ENCODE measurements around the gene GORASP1.
"Not testable (repeated sequence)": the region's sequence is repeated elsewhere in the genome, so short reads cannot be mapped to it uniquely, and the experiment has no call there.

The GORASP1 gene

DNA sequence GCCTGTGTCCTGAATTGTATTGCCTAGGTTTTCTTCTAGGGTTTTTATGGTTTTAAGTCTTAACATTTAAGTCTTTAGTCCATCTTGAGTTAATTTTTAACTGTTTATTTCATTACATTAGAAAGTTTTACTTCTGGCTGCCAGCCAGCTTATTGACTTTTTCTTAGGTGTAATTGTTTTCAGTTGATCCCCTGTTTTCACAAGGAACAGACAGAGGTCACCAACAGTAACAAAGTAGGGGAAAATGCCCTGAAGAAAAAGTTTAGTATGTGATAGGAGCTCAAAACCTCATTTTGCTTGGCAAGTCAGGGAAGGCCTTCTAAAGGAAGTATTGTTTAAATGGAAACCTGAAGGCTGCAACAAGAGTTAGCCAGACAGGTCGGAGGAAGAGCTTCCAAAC, 45.2 kb downstream of the GORASP1 start:
- DNase-seq = no peak

DNA sequence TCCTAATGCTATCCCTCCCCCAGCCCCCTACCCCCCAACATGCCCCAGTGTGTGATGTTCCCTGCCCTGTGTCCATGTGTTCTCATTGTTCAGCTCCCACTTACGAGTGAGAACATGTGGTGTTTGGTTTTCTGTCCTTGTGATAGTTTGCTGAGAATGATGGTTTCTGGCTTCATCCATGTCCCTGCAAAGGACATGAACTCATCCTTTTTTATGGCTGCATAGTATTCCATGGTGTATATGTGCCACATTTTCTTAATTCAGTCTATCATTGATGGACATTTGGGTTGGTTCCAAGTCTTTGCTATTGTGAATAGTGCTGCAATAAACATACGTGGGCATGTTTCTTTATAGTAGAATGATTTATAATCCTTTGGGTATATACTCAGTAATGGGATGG, 46.2 kb downstream of the GORASP1 start:
- DNase-seq = not testable (repeated sequence)

DNA sequence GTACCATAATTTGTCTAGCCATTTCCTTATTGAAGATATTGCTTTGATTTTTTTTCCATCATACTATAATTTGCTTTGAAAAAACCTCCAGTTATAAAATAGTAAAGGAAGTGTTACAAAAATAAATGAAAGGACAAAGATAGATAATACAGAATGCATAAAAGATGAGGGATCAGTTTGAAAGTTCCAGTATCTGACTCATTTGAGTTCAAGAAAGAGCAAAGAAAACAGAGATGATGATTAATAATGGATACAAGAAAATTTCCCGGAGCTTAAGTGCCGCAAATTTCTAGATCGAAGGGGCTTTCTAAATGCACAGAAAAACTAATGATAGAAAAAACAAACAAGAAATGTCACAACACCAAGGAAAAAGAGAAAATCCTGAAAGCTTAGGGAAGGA, 51.3 kb downstream of the GORASP1 start:
- DNase-seq = no peak

DNA sequence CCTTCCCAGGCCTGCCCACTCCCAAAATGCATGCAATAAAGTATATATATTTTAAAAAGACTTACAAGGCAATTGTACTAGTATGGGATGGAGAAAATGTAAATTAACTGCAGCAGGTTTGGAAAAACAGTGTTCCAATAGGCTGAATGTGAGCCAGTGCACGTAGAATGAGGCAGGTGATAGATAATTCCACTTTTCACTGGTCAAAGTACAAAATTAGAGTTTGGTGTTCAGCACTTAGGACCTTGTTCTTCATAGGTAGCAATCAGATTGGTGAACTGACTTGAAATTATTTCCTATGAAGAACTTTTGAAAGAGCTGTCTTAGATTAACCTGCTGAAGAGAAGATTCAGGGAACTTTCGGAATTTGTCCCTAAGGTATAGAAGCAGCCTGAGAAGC, 53.7 kb downstream of the GORASP1 start:
- DNase-seq = no peak

DNA sequence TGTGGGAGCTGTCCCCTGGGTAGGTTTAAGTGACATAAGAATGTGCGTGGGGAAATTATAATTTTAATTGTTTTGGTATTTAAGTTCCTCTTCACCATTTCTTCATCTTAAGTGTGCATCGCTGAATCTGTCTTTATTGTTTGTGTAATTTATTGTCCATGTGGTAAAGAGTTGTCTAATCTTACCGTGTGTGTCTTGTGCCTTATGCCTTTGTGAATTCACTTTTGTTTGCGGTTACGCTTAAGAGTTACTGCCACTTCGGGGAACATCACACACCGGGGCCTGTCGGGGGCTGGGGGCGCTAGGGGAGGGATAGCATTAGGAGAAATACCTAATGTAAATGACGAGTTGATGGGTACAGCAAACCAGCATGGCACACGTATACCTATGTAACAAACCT, 54.8 kb downstream of the GORASP1 start:
- DNase-seq = peak; percentile 26

DNA sequence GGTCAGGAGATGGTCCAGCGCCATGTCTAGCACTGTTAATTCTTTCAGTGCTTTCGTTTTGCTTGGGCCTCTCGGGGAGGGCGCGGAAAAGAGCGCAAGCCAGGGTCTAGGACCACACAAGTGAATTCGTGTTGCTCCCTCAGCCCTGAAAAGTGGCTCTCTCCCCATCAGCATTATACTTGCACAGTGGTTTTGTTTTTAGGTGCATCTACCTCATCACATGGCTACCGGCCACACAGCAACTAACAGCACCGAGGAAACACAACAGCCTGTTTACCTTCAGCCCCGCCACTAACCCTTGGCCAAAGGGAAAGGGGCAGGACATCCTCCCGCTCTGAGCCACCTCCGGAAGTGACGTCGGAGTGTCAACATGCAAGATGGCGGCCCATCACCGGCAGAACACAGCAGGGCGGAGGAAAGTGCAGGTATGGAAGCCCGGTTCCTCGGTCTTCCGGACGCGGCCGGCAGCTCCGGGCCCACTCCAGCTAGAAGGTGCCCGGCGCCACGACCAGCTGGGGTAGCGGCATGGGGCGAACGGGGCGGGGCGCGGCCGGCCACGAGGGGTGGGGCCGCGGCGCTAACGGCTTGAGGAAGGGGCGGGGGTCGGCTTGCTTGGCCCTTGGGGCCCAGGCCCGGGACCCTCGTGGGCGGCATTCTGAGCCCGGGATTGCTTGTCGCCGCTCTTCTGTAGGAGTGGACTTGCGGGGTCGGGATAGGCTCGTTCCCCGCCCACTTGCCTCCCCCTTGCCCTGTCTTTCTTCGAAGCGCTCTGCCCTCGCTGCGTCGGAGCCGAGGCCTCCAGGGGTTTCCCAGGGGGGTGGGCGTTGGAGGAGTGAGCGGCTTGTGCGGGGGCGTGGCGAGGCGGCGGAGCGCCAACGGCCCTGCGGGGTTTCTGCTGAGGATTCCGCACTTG, 55.5 kb downstream of the GORASP1 start, which contains the start of the genes SCN11A and WDR48:
TSS of gene SCN11A (minus strand) at position 296 of the 913 bp plus-strand sequence. CDS start 101,582 bp downstream, outside the sequence.
TSS of gene WDR48 (plus strand) at position 368 of the 913 bp plus-strand sequence. CDS start at position 378, 10 bp downstream.
- peak; percentile 96 for DNase-seq

DNA sequence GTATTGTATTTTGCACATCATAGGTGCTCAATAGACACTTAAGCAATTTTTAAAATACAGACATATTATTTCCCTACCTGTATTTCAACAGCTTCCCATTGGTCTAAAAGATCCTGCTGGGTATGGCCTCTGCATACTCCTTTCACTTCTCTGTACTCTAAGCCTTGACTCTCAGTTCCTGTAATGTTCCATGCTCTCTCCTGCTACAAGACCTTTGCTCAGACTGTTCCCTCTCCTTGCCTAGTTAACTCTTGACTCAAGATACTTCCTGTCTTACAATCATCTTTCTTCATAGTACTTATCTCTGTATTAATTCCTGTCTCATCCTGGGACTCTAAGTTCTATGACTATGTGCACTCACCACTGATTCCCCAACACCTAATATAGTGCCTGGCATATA, 57.4 kb downstream of the GORASP1 start:
- peak; percentile 15 for DNase-seq
